GM23338 (cell line): ENCODE data around the gene FHL2. TPM values are rescaled to one million over a fixed set of nuclear protein-coding genes. Genes with fewer than 3 reads are reported as not detected.

Experiments used
- ATAC-seq: fragments of 200-7000 bp; cut with Tn5 transposase; 3 replicates; pipeline ENCODE4 v1.9.1; 2020
- DNase-seq: peaks from one replicate; pipeline ENCODE4 v3.0.0-alpha.2; 2015; ENCODE audit warnings: low spot score
- H2AFZ ChIP-seq: fragments of 200-600 bp; sonication (generic); 2 replicates; pipeline ENCODE4 v1.8.0; 2016; ENCODE audit warnings: antibody characterized with exemption, mild to moderate bottlenecking, moderate library complexity
- H3F3A ChIP-seq: fragments of 200-600 bp; sonication (generic); replicated peaks from 2 replicates; pipeline ENCODE4 v1.8.0; 2017; ENCODE audit warnings: antibody characterized with exemption, mixed run types, low read depth
- H3K27ac ChIP-seq: fragments of 200-600 bp; sonication (generic); 2 replicates; pipeline ENCODE4 v1.6.1; 2016; ENCODE audit warnings: low read depth
- H3K27me3 ChIP-seq: fragments of 200-600 bp; sonication (generic); 2 replicates; pipeline ENCODE4 v1.8.0; 2016; ENCODE audit warnings: mild to moderate bottlenecking, mixed run types, moderate library complexity; ENCODE audit not compliant: insufficient read depth
- H3K36me3 ChIP-seq: fragments of 200-600 bp; sonication (generic); 2 replicates; pipeline ENCODE4 v1.8.0; 2016; ENCODE audit warnings: mild to moderate bottlenecking; ENCODE audit not compliant: insufficient read depth
- H3K4me1 ChIP-seq: fragments of 200-600 bp; sonication (generic); 2 replicates; pipeline ENCODE4 v1.8.0; 2016; ENCODE audit warnings: mild to moderate bottlenecking, moderate library complexity; ENCODE audit not compliant: insufficient read depth
- H3K4me2 ChIP-seq: fragments of 200-600 bp; sonication (generic); 2 replicates; pipeline ENCODE4 v1.7.1; 2017; ENCODE audit warnings: mixed run types
- H3K4me3 ChIP-seq: fragments of 200-600 bp; sonication (generic); 2 replicates; pipeline ENCODE4 v1.6.1; 2016; ENCODE audit warnings: mixed run types
- H3K79me2 ChIP-seq: fragments of 200-600 bp; sonication (generic); replicated peaks from 2 replicates; pipeline ENCODE4 v1.8.0; 2017; ENCODE audit warnings: mild to moderate bottlenecking; ENCODE audit not compliant: insufficient read depth
- H3K9me2 ChIP-seq: fragments of 200-600 bp; sonication (generic); 2 replicates; pipeline ENCODE4 v1.8.0; 2017; ENCODE audit not compliant: insufficient read depth
- H4K20me1 ChIP-seq: fragments of 200-600 bp; sonication (generic); replicated peaks from 2 replicates; pipeline ENCODE4 v1.8.0; 2017; ENCODE audit warnings: mild to moderate bottlenecking; ENCODE audit not compliant: insufficient read depth
- H3K27ac Mint-ChIP-seq: 2 replicates; pipeline ENCODE4 v1.8.0; 2020; ENCODE audit warnings: inconsistent platforms, mild to moderate bottlenecking, moderate library complexity, mixed read lengths
- H3K27me3 Mint-ChIP-seq: 3 replicates; pipeline ENCODE4 v1.8.0; 2022; ENCODE audit warnings: low read depth, mild to moderate bottlenecking, moderate library complexity, mixed read lengths, inconsistent platforms; ENCODE audit not compliant: insufficient read depth, poor library complexity
- H3K36me3 Mint-ChIP-seq: 3 replicates; pipeline ENCODE4 v1.8.0; 2021; ENCODE audit warnings: low read depth, mild to moderate bottlenecking, inconsistent platforms, moderate library complexity, mixed read lengths
- H3K4me1 Mint-ChIP-seq: 3 replicates; pipeline ENCODE4 v1.8.0; 2020; ENCODE audit warnings: mild to moderate bottlenecking, inconsistent platforms, mixed read lengths
- H3K4me3 Mint-ChIP-seq: 3 replicates; pipeline ENCODE4 v1.8.0; 2021; ENCODE audit warnings: moderate library complexity, mild to moderate bottlenecking, inconsistent platforms, mixed read lengths
- H3K9me3 Mint-ChIP-seq: 3 replicates; pipeline ENCODE4 v1.8.0; 2020; ENCODE audit warnings: moderate library complexity, mild to moderate bottlenecking, inconsistent platforms, mixed read lengths
- CREB1 ChIP-seq: fragments of 250-450 bp; sonication (Bioruptor Pico); IDR thresholded peaks from 2 replicates; pipeline ENCODE4 v1.5.0; 2020; ENCODE audit warnings: low read depth, mild to moderate bottlenecking, moderate library complexity
- EZH2 ChIP-seq: fragments of 200-600 bp; sonication (generic); IDR thresholded peaks from one replicate; pipeline ENCODE4 v1.8.0; 2017; ENCODE audit warnings: antibody characterized with exemption, mild to moderate bottlenecking, low read depth; ENCODE audit not compliant: unreplicated experiment
- EZH2phosphoT487 ChIP-seq: fragments of 200-600 bp; sonication (generic); IDR thresholded peaks from one replicate; pipeline ENCODE4 v1.8.1; 2018; ENCODE audit warnings: antibody characterized with exemption; ENCODE audit not compliant: unreplicated experiment
- JUNB ChIP-seq: IDR thresholded peaks from one replicate; pipeline ENCODE4 v1.6.1; 2016; ENCODE audit warnings: antibody characterized with exemption; ENCODE audit not compliant: unreplicated experiment
- NANOG ChIP-seq: IDR thresholded peaks from 2 replicates; pipeline ENCODE4 v1.6.1; 2016; ENCODE audit warnings: antibody characterized with exemption, borderline replicate concordance
- POLR2AphosphoS5 ChIP-seq: IDR thresholded peaks from 2 replicates; pipeline ENCODE4 v1.6.1; 2016; ENCODE audit warnings: antibody characterized with exemption, low read depth
- STAT1 ChIP-seq: IDR thresholded peaks from one replicate; pipeline ENCODE4 v1.6.1; 2016; ENCODE audit warnings: antibody characterized with exemption; ENCODE audit not compliant: unreplicated experiment
- ZNF114 ChIP-seq: fragments of 250-450 bp; sonication (Bioruptor Pico); IDR thresholded peaks from 2 replicates; pipeline ENCODE4 v1.5.0; 2020; ENCODE audit warnings: mild to moderate bottlenecking, moderate library complexity
- ZNF331 ChIP-seq: fragments of 250-450 bp; sonication (Bioruptor Pico); IDR thresholded peaks from 2 replicates; pipeline ENCODE4 v1.5.0; 2020; ENCODE audit warnings: low read depth, mild to moderate bottlenecking, moderate library complexity
- polyA plus RNA-seq: library from polyadenylated mRNA; unstranded; fragments of >200 nt; fragmentation: Nextera tagmentation; extraction: Ambion mirVana; gene quantifications from 2 replicates; pipeline ENCODE4 v1.2.1, GENCODE V29; 2016
- total RNA-seq: library from RNA; depleted of rRNA; stranded (reverse); fragments of >200 nt; shearing (Covaris generic); gene quantifications from 2 replicates; pipeline ENCODE4 v1.2.3, GENCODE V29; 2014
- TF ChIP-seq, protein P1 (sequence below): IDR thresholded peaks from 2 replicates; pipeline ENCODE4 v1.6.1; 2016; ENCODE audit warnings: antibody characterized with exemption
- TF ChIP-seq, protein P2 (sequence below): IDR thresholded peaks from one replicate; pipeline ENCODE4 v1.6.1; 2018; ENCODE audit warnings: antibody characterized with exemption; ENCODE audit not compliant: unreplicated experiment
- TF ChIP-seq, protein P3 (sequence below): fragments of 250-450 bp; sonication (Bioruptor Pico); IDR thresholded peaks from 2 replicates; pipeline ENCODE4 v1.5.0; 2020; ENCODE audit warnings: mild to moderate bottlenecking, moderate library complexity
- TF ChIP-seq, protein P4 (sequence below), 2 experiments: fragments of 200-600 bp in 1 of 2; sonication (generic) in 1 of 2; conservative IDR thresholded peaks; 2 replicates each; pipeline versions ENCODE4 v1.5.1 to v1.6.1; 2016 to 2017; ENCODE audit warnings: antibody characterized with exemption in 2 of 2, low read depth in 2 of 2, mild to moderate bottlenecking in 2 of 2, moderate library complexity in 1 of 2

Gene FHL2
- total and polyA plus RNA-seq, 2 experiments from 2014 or later: 29.0 to 30.9 TPM

DNA sequence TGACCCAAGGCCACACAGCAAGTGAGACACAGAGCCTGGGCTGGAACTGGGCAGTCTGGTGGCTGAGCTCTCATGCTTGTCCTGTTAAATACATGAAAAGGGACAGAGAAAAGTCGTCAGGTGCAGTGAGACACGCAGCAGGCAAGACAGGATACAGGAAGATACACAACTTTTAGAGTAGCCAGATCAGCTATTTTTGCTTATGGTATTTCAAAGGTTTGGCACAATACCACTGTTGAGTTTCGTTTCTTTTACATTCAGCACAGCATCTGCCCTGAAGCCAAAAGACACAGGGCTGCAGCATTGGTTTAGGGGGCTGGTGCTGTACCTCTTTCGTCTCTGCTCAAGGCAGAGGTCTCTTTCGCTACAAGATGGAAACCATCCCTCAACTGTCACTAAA lies 14.0 kb downstream of the FHL2 start:
- no peak overlapping the region for H3K4me3 ChIP-seq
- ATAC-seq: no peak
- no peaks in the 10 kb centered on the region for H3K9me3 Mint-ChIP-seq
- no peaks in the 10 kb centered on the region for H3K4me1 ChIP-seq
- peaks cover 36% of the 10 kb centered on the region for H3K36me3 Mint-ChIP-seq
- H3K4me1 Mint-ChIP-seq: no peaks in the 10 kb centered on the region
- DNase-seq: no peak
- H3K36me3 ChIP-seq: no peaks in the 10 kb centered on the region
- H3F3A ChIP-seq: no peaks in the 10 kb centered on the region
- H3K79me2 ChIP-seq: peaks cover 30% of the 10 kb centered on the region
- H2AFZ ChIP-seq: no peak overlapping the region
- H3K9me2 ChIP-seq: no peaks in the 10 kb centered on the region
- H4K20me1 ChIP-seq: peaks cover 5% of the 10 kb centered on the region; the same call in 1 of the 2 replicates
- H3K4me2 ChIP-seq: no peak overlapping the region
- no peak overlapping the region for H3K4me3 Mint-ChIP-seq
- TF ChIP-seq CREB1 (CRISPR knock-in tag) (no peak), NANOG (no peak), STAT1 (no peak), POLR2AphosphoS5 (no peak), EZH2phosphoT487 (no peak), JUNB (no peak), ZNF114 (no peak), EZH2 (no peak), ZNF331 (CRISPR knock-in tag) (no peak)
- TF ChIP-seq, protein P1, sequence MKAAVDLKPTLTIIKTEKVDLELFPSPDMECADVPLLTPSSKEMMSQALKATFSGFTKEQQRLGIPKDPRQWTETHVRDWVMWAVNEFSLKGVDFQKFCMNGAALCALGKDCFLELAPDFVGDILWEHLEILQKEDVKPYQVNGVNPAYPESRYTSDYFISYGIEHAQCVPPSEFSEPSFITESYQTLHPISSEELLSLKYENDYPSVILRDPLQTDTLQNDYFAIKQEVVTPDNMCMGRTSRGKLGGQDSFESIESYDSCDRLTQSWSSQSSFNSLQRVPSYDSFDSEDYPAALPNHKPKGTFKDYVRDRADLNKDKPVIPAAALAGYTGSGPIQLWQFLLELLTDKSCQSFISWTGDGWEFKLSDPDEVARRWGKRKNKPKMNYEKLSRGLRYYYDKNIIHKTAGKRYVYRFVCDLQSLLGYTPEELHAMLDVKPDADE: no peak
- TF ChIP-seq, protein P2, sequence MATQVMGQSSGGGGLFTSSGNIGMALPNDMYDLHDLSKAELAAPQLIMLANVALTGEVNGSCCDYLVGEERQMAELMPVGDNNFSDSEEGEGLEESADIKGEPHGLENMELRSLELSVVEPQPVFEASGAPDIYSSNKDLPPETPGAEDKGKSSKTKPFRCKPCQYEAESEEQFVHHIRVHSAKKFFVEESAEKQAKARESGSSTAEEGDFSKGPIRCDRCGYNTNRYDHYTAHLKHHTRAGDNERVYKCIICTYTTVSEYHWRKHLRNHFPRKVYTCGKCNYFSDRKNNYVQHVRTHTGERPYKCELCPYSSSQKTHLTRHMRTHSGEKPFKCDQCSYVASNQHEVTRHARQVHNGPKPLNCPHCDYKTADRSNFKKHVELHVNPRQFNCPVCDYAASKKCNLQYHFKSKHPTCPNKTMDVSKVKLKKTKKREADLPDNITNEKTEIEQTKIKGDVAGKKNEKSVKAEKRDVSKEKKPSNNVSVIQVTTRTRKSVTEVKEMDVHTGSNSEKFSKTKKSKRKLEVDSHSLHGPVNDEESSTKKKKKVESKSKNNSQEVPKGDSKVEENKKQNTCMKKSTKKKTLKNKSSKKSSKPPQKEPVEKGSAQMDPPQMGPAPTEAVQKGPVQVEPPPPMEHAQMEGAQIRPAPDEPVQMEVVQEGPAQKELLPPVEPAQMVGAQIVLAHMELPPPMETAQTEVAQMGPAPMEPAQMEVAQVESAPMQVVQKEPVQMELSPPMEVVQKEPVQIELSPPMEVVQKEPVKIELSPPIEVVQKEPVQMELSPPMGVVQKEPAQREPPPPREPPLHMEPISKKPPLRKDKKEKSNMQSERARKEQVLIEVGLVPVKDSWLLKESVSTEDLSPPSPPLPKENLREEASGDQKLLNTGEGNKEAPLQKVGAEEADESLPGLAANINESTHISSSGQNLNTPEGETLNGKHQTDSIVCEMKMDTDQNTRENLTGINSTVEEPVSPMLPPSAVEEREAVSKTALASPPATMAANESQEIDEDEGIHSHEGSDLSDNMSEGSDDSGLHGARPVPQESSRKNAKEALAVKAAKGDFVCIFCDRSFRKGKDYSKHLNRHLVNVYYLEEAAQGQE: no peak
- TF ChIP-seq, protein P3, sequence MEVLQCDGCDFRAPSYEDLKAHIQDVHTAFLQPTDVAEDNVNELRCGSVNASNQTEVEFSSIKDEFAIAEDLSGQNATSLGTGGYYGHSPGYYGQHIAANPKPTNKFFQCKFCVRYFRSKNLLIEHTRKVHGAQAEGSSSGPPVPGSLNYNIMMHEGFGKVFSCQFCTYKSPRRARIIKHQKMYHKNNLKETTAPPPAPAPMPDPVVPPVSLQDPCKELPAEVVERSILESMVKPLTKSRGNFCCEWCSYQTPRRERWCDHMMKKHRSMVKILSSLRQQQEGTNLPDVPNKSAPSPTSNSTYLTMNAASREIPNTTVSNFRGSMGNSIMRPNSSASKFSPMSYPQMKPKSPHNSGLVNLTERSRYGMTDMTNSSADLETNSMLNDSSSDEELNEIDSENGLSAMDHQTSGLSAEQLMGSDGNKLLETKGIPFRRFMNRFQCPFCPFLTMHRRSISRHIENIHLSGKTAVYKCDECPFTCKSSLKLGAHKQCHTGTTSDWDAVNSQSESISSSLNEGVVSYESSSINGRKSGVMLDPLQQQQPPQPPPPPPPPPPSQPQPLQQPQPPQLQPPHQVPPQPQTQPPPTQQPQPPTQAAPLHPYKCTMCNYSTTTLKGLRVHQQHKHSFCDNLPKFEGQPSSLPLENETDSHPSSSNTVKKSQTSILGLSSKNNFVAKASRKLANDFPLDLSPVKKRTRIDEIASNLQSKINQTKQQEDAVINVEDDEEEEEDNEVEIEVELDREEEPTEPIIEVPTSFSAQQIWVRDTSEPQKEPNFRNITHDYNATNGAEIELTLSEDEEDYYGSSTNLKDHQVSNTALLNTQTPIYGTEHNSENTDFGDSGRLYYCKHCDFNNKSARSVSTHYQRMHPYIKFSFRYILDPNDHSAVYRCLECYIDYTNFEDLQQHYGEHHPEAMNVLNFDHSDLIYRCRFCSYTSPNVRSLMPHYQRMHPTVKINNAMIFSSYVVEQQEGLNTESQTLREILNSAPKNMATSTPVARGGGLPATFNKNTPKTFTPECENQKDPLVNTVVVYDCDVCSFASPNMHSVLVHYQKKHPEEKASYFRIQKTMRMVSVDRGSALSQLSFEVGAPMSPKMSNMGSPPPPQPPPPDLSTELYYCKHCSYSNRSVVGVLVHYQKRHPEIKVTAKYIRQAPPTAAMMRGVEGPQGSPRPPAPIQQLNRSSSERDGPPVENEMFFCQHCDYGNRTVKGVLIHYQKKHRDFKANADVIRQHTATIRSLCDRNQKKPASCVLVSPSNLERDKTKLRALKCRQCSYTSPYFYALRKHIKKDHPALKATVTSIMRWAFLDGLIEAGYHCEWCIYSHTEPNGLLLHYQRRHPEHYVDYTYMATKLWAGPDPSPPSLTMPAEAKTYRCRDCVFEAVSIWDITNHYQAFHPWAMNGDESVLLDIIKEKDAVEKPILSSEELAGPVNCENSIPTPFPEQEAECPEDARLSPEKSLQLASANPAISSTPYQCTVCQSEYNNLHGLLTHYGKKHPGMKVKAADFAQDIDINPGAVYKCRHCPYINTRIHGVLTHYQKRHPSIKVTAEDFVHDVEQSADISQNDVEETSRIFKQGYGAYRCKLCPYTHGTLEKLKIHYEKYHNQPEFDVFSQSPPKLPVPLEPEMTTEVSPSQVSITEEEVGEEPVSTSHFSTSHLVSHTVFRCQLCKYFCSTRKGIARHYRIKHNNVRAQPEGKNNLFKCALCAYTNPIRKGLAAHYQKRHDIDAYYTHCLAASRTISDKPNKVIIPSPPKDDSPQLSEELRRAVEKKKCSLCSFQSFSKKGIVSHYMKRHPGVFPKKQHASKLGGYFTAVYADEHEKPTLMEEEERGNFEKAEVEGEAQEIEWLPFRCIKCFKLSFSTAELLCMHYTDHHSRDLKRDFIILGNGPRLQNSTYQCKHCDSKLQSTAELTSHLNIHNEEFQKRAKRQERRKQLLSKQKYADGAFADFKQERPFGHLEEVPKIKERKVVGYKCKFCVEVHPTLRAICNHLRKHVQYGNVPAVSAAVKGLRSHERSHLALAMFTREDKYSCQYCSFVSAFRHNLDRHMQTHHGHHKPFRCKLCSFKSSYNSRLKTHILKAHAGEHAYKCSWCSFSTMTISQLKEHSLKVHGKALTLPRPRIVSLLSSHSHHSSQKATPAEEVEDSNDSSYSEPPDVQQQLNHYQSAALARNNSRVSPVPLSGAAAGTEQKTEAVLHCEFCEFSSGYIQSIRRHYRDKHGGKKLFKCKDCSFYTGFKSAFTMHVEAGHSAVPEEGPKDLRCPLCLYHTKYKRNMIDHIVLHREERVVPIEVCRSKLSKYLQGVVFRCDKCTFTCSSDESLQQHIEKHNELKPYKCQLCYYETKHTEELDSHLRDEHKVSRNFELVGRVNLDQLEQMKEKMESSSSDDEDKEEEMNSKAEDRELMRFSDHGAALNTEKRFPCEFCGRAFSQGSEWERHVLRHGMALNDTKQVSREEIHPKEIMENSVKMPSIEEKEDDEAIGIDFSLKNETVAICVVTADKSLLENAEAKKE (CRISPR knock-in tag): no peak
- TF ChIP-seq, protein P4, sequence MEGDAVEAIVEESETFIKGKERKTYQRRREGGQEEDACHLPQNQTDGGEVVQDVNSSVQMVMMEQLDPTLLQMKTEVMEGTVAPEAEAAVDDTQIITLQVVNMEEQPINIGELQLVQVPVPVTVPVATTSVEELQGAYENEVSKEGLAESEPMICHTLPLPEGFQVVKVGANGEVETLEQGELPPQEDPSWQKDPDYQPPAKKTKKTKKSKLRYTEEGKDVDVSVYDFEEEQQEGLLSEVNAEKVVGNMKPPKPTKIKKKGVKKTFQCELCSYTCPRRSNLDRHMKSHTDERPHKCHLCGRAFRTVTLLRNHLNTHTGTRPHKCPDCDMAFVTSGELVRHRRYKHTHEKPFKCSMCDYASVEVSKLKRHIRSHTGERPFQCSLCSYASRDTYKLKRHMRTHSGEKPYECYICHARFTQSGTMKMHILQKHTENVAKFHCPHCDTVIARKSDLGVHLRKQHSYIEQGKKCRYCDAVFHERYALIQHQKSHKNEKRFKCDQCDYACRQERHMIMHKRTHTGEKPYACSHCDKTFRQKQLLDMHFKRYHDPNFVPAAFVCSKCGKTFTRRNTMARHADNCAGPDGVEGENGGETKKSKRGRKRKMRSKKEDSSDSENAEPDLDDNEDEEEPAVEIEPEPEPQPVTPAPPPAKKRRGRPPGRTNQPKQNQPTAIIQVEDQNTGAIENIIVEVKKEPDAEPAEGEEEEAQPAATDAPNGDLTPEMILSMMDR (conservative IDR thresholded peaks at IDR 0.05; ENCODE audit: low read depth in 2 of 2): no peak
- no peak overlapping the region for H3K27ac ChIP-seq
- H3K27me3 ChIP-seq: no peaks in the 10 kb centered on the region
- no peak overlapping the region for H3K27ac Mint-ChIP-seq
- no peaks in the 10 kb centered on the region for H3K27me3 Mint-ChIP-seq
